ENCODE data around the gene CRYGB. TPM values are rescaled to one million over a fixed set of nuclear protein-coding genes. Genes with fewer than 3 reads are reported as not detected.

The CRYGB gene
- total and polyA plus RNA-seq, 2 of the 13 experiments (the other 11 are each of a cell fraction or from before 2014, with no cell fraction given) = not detected

DNA sequence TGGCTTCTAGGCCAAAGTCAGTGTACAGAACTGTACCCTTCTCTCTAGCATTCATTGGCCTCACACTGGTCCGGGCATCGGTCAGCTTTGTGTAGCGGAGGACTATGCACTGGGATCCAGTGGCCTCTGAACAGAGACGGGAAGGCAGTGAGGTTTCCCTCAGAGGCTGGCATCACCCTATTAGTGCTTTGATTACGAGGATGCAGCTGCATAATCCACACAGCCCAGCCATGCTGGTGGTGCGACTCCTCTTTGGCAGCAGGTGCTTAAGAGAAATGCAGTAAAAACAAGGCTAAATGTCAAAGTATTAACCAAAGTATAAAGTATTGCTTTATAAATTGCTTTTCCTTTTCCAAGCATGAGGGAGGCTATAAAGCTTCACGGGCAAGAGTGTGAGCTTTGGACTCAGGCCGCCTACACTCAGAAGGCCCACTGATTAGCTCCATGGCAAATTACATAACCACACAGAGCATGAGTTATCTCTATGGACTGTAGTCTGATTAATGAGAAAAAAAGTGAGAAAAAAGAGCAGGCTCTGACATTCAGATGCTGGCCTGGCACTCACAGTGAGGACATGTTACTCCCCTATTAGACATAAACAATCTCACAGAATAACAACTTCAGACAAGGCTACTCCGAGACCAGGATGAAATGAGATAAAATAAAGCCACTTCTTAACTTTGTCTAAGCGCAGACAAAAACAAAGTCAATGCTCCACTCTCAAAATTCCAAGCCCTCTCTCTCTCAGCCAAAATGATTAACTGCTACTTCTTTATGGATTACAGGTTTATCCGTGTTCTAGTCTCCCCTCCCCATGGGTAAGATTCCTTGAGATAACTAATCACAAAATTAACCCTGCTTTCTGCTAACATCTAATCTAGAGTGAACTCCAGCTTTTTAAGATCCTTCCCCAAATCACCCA, 9.9 kb downstream of the CRYGB start (continued):
- TF ChIP-seq, protein P1, sequence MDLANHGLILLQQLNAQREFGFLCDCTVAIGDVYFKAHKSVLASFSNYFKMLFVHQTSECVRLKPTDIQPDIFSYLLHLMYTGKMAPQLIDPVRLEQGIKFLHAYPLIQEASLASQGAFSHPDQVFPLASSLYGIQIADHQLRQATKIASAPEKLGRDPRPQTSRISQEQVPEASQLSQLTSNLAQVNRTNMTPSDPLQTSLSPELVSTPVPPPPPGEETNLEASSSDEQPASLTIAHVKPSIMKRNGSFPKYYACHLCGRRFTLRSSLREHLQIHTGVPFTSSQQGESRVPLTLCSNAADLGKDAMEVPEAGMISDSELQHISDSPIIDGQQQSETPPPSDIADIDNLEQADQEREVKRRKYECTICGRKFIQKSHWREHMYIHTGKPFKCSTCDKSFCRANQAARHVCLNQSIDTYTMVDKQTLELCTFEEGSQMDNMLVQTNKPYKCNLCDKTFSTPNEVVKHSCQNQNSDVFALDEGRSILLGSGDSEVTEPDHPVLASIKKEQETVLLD (CRISPR knock-in tag; IDR thresholded peaks at IDR 0.05; ENCODE audit: low read depth) = no peak
- no peak for TF ChIP-seq EZH2 (conservative IDR thresholded peaks at IDR 0.05; ENCODE audit: low read depth, low read length)
- TF ChIP-seq, protein P2, sequence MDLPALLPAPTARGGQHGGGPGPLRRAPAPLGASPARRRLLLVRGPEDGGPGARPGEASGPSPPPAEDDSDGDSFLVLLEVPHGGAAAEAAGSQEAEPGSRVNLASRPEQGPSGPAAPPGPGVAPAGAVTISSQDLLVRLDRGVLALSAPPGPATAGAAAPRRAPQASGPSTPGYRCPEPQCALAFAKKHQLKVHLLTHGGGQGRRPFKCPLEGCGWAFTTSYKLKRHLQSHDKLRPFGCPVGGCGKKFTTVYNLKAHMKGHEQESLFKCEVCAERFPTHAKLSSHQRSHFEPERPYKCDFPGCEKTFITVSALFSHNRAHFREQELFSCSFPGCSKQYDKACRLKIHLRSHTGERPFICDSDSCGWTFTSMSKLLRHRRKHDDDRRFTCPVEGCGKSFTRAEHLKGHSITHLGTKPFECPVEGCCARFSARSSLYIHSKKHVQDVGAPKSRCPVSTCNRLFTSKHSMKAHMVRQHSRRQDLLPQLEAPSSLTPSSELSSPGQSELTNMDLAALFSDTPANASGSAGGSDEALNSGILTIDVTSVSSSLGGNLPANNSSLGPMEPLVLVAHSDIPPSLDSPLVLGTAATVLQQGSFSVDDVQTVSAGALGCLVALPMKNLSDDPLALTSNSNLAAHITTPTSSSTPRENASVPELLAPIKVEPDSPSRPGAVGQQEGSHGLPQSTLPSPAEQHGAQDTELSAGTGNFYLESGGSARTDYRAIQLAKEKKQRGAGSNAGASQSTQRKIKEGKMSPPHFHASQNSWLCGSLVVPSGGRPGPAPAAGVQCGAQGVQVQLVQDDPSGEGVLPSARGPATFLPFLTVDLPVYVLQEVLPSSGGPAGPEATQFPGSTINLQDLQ (CRISPR knock-in tag; IDR thresholded peaks at IDR 0.05) = no peak
- no peak for TF ChIP-seq PCBP1 (IDR thresholded peaks at IDR 0.05; ENCODE audit: borderline replicate concordance, low read depth, low read length)
- TF ChIP-seq, protein P3, sequence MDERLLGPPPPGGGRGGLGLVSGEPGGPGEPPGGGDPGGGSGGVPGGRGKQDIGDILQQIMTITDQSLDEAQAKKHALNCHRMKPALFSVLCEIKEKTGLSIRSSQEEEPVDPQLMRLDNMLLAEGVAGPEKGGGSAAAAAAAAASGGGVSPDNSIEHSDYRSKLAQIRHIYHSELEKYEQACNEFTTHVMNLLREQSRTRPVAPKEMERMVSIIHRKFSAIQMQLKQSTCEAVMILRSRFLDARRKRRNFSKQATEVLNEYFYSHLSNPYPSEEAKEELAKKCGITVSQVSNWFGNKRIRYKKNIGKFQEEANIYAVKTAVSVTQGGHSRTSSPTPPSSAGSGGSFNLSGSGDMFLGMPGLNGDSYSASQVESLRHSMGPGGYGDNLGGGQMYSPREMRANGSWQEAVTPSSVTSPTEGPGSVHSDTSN (CRISPR knock-in tag; IDR thresholded peaks at IDR 0.05) = no peak
- no peak for TF ChIP-seq HOXA9 (CRISPR knock-in tag; IDR thresholded peaks at IDR 0.05; ENCODE audit: borderline replicate concordance)
- no peak for TF ChIP-seq ZNF263 (CRISPR knock-in tag; IDR thresholded peaks at IDR 0.05)
- TF ChIP-seq MATR3 (CRISPR knock-in tag; IDR thresholded peaks at IDR 0.05) = no peak
- TF ChIP-seq MAFF (IDR thresholded peaks at IDR 0.05; ENCODE audit: low read depth, low read length) = no peak
- TF ChIP-seq, protein P4, sequence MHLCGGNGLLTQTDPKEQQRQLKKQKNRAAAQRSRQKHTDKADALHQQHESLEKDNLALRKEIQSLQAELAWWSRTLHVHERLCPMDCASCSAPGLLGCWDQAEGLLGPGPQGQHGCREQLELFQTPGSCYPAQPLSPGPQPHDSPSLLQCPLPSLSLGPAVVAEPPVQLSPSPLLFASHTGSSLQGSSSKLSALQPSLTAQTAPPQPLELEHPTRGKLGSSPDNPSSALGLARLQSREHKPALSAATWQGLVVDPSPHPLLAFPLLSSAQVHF (CRISPR knock-in tag; IDR thresholded peaks at IDR 0.05) = no peak
- TF ChIP-seq ZNF781 (CRISPR knock-in tag; IDR thresholded peaks at IDR 0.05; ENCODE audit: borderline replicate concordance, not compliant biosample characterization) = no peak
- no peak for TF ChIP-seq SRY (CRISPR knock-in tag; IDR thresholded peaks at IDR 0.05)
- TF ChIP-seq YEATS2 (CRISPR knock-in tag; IDR thresholded peaks at IDR 0.05; ENCODE audit: borderline replicate concordance) = no peak
- TF ChIP-seq, protein P5, sequence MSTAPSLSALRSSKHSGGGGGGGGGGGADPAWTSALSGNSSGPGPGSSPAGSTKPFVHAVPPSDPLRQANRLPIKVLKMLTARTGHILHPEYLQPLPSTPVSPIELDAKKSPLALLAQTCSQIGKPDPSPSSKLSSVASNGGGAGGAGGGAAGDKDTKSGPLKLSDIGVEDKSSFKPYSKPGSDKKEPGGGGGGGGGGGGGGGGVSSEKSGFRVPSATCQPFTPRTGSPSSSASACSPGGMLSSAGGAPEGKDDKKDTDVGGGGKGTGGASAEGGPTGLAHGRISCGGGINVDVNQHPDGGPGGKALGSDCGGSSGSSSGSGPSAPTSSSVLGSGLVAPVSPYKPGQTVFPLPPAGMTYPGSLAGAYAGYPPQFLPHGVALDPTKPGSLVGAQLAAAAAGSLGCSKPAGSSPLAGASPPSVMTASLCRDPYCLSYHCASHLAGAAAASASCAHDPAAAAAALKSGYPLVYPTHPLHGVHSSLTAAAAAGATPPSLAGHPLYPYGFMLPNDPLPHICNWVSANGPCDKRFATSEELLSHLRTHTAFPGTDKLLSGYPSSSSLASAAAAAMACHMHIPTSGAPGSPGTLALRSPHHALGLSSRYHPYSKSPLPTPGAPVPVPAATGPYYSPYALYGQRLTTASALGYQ (CRISPR knock-in tag; IDR thresholded peaks at IDR 0.05) = no peak
- TF ChIP-seq MTF1 (CRISPR knock-in tag; IDR thresholded peaks at IDR 0.05) = no peak
- TF ChIP-seq, protein P6, sequence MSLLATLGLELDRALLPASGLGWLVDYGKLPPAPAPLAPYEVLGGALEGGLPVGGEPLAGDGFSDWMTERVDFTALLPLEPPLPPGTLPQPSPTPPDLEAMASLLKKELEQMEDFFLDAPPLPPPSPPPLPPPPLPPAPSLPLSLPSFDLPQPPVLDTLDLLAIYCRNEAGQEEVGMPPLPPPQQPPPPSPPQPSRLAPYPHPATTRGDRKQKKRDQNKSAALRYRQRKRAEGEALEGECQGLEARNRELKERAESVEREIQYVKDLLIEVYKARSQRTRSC (CRISPR knock-in tag; IDR thresholded peaks at IDR 0.05; ENCODE audit: low read depth) = no peak
- TF ChIP-seq, protein P7, sequence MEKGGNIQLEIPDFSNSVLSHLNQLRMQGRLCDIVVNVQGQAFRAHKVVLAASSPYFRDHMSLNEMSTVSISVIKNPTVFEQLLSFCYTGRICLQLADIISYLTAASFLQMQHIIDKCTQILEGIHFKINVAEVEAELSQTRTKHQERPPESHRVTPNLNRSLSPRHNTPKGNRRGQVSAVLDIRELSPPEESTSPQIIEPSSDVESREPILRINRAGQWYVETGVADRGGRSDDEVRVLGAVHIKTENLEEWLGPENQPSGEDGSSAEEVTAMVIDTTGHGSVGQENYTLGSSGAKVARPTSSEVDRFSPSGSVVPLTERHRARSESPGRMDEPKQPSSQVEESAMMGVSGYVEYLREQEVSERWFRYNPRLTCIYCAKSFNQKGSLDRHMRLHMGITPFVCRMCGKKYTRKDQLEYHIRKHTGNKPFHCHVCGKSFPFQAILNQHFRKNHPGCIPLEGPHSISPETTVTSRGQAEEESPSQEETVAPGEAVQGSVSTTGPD (CRISPR knock-in tag; IDR thresholded peaks at IDR 0.05) = no peak
- no peak for TF ChIP-seq GABPB1 (CRISPR knock-in tag; IDR thresholded peaks at IDR 0.05)

Data from HepG2 (cell line).